Uterus (tissue), 4 donors: ENCODE measurements around the gene DCAF7. TPM values are rescaled to one million over a fixed set of nuclear protein-coding genes. Genes with fewer than 3 reads are reported as not detected.

Source experiments
- DNase-seq, 2 donors: peaks; one replicate each; pipeline ENCODE4 v3.0.0-alpha.2; 2019 to 2020
- H3K27ac ChIP-seq, 2 donors: fragments of 200-600 bp; sonication (generic); 1 replicate in 1 of 2; 2 replicates in 1 of 2; pipeline ENCODE4 v1.5.1; 2016 to 2018
- H3K27me3 ChIP-seq, 2 donors: fragments of 200-600 bp; sonication (generic); one replicate each; pipeline ENCODE4 v1.5.1; 2018 to 2019; ENCODE audit warnings: control low read depth in 1 of 2
- H3K36me3 ChIP-seq, 2 donors: fragments of 200-600 bp; sonication (generic); one replicate each; pipeline ENCODE4 v1.5.1; 2019; ENCODE audit warnings: control low read depth in 1 of 2
- H3K4me1 ChIP-seq, 2 donors: fragments of 200-600 bp; sonication (generic); one replicate each; pipeline ENCODE4 v1.5.1; 2018 to 2019; ENCODE audit warnings: control low read depth in 1 of 2
- H3K4me3 ChIP-seq, 2 donors: fragments of 200-600 bp; sonication (generic); 1 replicate in 1 of 2; 2 replicates in 1 of 2; pipeline ENCODE4 v1.5.1; 2018 to 2019; ENCODE audit warnings: mild to moderate bottlenecking in 1 of 2
- H3K9me3 ChIP-seq, 2 donors: fragments of 200-600 bp; sonication (generic); one replicate each; pipeline ENCODE4 v1.5.1; 2019; ENCODE audit warnings: control low read depth in 1 of 2
- POLR2A ChIP-seq, 2 donors: fragments of 450-650 bp; IDR thresholded peaks; one replicate each; pipeline ENCODE4 v1.6.1; 2016; ENCODE audit warnings: antibody characterized with exemption in 2 of 2, mild to moderate bottlenecking in 1 of 2, moderate library complexity in 1 of 2
- intact Hi-C: fragments of 100-400 bp; cut with DNase I; formaldehyde crosslinking; loops from one replicate; pipeline ENCODE4 v1.15.1; 2023; ENCODE audit warnings: low total_unique reads
- total RNA-seq, 4 donors: library from RNA; depleted of rRNA in 3 of 4; stranded (reverse); fragments of >200 nt in 3 of 4; gene quantifications; one replicate each; pipeline versions ENCODE4 v1.1.0 to v1.2.4, GENCODE V29; 2014 to 2023
- TF ChIP-seq, protein P1 (sequence below), 4 experiments: fragments of 200-600 bp in 2 of 4; fragments of 450-650 bp in 2 of 4; sonication (generic) in 2 of 4; IDR thresholded peaks; one replicate each; pipeline ENCODE4 v1.5.1; 2016 to 2019; ENCODE audit warnings: antibody characterized with exemption in 4 of 4, mild to moderate bottlenecking in 2 of 4, moderate library complexity in 1 of 4
- donor health status: DM: yes; HTN: yes; CAD: no.

DCAF7 gene
- total RNA-seq, 4 donors from 2014 or later: 5.6 to 51.1 (median 25.1) TPM

DNA sequence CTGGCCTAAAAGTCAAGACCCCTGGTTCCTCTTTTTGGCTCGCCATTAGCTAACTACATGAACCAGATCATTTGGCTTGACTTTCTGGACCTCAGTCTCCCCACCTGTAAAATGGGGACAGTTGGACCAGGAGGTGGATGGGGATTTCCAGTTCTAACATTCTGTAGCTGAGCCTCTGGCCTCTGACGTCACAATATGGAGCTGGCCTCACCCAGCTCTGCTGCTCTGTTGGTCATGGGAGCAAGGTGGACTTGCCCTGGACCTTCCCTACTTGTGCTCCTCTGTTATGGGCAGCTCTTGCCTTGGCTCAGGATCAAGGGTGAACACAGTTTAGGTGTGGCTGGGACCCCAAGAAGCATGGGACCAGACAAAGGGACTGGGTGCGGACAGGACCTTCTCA, 43.6 kb upstream of the DCAF7 start:
- no peak overlapping the region for H3K27ac ChIP-seq
- no peaks in the 10 kb centered on the region for H3K36me3 ChIP-seq
- TF ChIP-seq, protein P1, sequence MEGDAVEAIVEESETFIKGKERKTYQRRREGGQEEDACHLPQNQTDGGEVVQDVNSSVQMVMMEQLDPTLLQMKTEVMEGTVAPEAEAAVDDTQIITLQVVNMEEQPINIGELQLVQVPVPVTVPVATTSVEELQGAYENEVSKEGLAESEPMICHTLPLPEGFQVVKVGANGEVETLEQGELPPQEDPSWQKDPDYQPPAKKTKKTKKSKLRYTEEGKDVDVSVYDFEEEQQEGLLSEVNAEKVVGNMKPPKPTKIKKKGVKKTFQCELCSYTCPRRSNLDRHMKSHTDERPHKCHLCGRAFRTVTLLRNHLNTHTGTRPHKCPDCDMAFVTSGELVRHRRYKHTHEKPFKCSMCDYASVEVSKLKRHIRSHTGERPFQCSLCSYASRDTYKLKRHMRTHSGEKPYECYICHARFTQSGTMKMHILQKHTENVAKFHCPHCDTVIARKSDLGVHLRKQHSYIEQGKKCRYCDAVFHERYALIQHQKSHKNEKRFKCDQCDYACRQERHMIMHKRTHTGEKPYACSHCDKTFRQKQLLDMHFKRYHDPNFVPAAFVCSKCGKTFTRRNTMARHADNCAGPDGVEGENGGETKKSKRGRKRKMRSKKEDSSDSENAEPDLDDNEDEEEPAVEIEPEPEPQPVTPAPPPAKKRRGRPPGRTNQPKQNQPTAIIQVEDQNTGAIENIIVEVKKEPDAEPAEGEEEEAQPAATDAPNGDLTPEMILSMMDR (IDR thresholded peaks at IDR 0.05): no peak
- no peak for TF ChIP-seq POLR2A (IDR thresholded peaks at IDR 0.05)
- H3K27me3 ChIP-seq: no peaks in the 10 kb centered on the region
- intact Hi-C loops: no loop called here
- H3K4me1 ChIP-seq: no peaks in the 10 kb centered on the region
- H3K4me3 ChIP-seq: no peak overlapping the region
- no peaks in the 10 kb centered on the region for H3K9me3 ChIP-seq
- DNase-seq: no peak

DNA sequence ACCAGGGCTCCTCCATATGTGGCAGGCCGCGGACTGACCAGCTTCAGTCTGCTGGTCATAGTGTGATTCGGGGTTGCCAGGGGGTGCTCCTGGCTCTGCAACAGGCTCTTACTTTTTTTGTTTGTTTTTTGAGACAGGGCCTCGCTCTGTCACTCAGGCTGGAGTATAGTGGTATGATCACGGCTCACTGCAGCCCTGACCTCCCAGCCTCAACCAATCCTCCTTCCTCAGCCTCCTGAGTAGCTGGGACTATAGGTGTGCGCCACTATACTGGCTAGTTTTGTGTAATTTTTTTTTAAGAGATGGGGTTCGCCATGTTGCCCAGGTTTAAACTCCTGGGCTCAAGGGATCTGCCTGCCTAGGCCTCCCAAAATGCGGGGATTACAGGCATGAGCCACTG, 38.9 kb upstream of the DCAF7 start:
- TF ChIP-seq, protein P1 (IDR thresholded peaks at IDR 0.05): no peak
- intact Hi-C loops: no loop called here
- H3K4me1 ChIP-seq: no peaks in the 10 kb centered on the region
- no peak for DNase-seq
- H3K4me3 ChIP-seq: no peak overlapping the region
- H3K36me3 ChIP-seq: no peaks in the 10 kb centered on the region
- H3K27me3 ChIP-seq: no peaks in the 10 kb centered on the region
- H3K27ac ChIP-seq: no peak overlapping the region
- H3K9me3 ChIP-seq: no peaks in the 10 kb centered on the region

DNA sequence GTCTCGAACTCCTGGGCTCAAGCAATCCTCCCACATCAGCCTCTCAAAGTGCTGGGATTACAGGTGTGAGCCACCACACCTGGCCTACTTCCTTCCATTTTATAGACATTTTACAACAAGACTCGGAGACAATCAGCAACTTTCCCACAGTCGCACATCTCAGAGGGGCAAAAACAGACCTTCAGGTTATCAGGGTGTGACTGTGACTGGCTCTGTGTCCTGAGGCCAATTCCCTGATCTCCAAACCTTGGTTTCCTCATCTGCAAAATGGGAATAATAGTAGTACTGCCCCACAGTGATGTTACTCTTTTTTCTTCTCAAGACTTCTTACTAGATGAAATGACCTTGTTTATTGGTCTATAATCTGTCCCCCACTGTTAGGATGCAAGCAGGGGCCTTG, 37.9 kb upstream of the DCAF7 start:
- no peak for DNase-seq
- no peak overlapping the region for H3K4me3 ChIP-seq
- TF ChIP-seq POLR2A (IDR thresholded peaks at IDR 0.05): no peak
- TF ChIP-seq, protein P1 (IDR thresholded peaks at IDR 0.05): no peak
- H3K27me3 ChIP-seq: no peaks in the 10 kb centered on the region
- no peaks in the 10 kb centered on the region for H3K36me3 ChIP-seq
- no peak overlapping the region for H3K27ac ChIP-seq
- no peaks in the 10 kb centered on the region for H3K9me3 ChIP-seq
- intact Hi-C loops: no loop called here
- H3K4me1 ChIP-seq: no peaks in the 10 kb centered on the region

DNA sequence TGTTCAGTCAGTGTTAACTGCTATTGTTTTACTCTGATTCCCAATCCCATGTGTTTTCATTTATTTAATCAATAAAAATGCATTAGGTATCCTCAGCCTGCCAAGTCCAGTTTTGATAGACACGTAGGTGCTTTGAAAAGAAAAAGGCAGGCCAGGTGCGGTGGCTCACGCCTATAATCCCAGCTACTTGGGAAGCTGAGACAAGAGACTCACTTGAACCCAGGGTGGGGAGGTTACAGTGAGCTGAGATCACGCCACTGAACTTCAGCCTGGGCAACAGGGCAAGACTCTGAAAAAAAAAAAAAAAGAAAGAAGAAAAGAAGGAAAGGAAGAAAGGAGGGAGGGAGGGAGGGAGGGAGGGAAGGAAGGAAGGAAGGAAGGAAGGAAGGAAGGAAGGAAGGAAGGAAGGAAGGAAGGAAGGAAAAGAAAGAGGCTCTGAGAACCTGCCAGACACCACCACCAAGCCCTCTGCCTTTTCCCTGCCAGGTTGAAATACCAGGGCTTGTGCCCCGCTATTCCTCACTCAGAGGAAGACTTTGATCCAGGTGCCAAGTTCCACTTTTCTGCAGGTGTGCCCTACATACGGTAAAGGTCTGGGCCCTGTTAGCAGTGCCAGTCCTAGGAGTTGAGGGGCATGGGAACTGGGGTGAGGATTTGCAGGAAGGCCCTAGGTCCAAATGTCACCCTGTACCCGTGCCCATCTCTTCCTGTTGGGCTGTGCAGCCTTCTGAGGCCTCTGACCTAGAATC, 37.2 kb upstream of the DCAF7 start:
- no peak for TF ChIP-seq POLR2A (IDR thresholded peaks at IDR 0.05)
- TF ChIP-seq, protein P1 (IDR thresholded peaks at IDR 0.05): no peak
- intact Hi-C loops: no loop called here
- Histone ChIP-seq H3K4me1 (no peaks in the 10 kb centered on the region), H3K4me3 (no peak overlapping the region), H3K27me3 (no peaks in the 10 kb centered on the region), H3K27ac (no peak overlapping the region), H3K36me3 (no peaks in the 10 kb centered on the region), H3K9me3 (no peaks in the 10 kb centered on the region)
- DNase-seq: no peak

DNA sequence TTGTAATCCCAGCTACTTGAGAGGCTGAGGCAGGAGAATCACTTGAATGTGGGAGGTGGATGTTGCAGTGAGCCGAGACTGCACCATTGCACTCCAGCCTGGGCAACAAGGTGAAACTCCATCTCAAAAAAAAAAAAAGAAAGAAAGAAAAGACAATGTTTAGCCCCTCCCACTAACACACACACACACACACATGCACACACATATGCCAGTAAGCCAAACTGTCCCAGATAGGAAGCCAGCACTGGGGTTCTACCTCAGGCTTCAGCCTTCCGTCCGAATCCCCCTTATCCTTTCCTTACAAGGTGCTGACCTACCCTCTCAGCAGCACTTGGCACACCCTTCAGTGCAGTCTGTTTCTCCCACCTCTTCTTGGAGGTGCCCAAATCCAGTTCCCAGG, 35.8 kb upstream of the DCAF7 start:
- H3K9me3 ChIP-seq: no peaks in the 10 kb centered on the region
- H3K4me3 ChIP-seq: no peak overlapping the region
- H3K27ac ChIP-seq: no peak overlapping the region
- no peaks in the 10 kb centered on the region for H3K36me3 ChIP-seq
- DNase-seq: no peak
- H3K27me3 ChIP-seq: no peaks in the 10 kb centered on the region
- intact Hi-C loops: no loop called here
- TF ChIP-seq, protein P1 (IDR thresholded peaks at IDR 0.05): no peak
- no peak for TF ChIP-seq POLR2A (IDR thresholded peaks at IDR 0.05)
- H3K4me1 ChIP-seq: no peaks in the 10 kb centered on the region
